NOMO-1 treated with DMSO at 0.1 percent for 48 hours (cell line): ENCODE data around the gene KRTAP10-11.

ENCODE experiments used
- DNase-seq: peaks from one replicate; lab custom pipeline; 2025; ENCODE audit not compliant: unreplicated experiment; lab: John Stamatoyannopoulos, UW

The KRTAP10-11 gene

DNA sequence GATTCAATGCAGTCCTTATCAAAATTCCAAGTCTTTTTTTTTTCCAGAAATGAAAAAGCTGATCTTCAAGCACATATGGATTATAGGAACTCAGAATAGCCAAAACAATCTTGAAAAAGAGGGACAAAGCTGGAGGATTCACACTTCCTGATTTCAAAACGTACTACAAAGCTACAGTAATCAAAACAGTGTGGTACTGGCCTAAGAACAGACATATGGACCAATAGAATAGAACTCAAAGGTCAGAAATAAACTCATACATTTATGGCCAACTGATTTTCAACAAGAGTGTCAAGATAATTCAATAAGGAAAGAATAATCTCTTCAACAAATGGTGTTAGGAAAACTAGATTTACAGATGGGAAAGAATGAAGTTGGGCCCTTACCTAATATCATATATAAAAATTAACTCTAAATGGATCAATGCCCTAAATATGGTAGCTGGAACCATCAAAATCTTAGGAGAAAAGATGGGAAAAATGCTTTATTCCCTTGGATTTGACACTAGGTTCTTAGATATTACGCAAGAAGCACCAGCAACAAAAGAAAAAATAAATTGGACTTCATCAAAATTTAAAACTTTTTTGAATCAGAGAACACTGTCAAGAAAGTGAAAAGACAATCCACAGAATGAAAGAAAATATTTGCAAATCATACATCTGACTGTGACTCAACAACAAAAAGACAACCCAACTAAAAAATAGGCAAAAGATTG is 46.7 kb downstream of the KRTAP10-11 start:
- DNase-seq: no peak

DNA sequence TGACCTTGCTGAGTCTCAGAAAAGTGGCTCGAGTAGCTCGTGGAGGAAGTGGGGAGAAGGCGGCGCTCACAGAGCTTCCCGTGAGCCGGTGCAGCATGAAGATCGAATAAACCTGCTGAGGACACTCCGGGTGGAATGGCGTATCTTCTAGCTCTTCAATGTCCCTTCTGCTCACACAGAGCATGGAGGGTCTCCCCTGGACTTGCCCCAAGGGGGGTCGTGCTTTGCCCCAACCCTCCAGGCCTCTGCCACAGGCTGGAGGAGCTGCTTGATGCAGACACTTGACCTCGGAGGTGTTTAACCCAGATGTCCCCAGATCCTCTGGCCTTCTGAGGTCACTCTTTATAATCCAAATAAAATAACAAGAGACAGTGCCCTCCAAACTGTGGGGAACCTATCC is 48.6 kb downstream of the KRTAP10-11 start:
- DNase-seq: no peak

DNA sequence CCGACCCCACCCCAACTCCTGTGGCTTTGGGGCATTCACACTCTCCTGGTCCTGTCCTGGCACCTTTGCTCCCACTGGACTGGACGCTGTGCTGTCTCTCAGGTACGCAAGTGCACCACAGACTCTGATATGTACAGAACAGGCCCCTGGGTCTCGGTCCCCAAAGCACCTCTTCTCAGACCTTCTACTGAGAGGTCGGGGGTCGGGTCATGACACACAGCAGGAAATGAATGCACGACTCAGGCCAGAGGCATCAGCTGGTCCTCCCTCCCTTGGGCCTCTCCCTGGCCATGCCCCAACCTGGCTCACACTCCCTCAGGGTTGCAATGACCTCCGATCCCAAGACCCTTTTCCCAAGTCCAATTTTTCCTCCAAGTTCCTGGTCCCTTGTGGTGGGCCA is 49.0 kb downstream of the KRTAP10-11 start:
- no peak for DNase-seq

DNA sequence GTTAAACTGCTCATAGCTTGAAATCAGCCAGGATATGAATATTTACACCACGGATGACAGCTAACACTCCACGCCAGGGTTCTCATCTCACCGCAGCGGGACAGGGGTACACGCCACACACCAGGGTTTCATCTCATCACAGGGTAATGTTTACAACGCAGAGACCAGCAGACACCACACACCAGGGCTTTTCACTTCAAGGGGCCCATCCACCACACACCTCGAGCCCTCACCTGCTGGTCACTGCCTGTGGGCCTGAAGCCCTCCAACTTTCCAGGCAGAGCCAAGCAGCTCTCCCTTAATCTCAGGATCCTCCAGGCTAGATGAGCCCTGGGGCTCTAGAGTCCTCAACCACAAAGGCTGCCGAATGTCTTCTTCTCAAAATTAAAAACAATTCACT is 49.4 kb downstream of the KRTAP10-11 start:
- no peak for DNase-seq

DNA sequence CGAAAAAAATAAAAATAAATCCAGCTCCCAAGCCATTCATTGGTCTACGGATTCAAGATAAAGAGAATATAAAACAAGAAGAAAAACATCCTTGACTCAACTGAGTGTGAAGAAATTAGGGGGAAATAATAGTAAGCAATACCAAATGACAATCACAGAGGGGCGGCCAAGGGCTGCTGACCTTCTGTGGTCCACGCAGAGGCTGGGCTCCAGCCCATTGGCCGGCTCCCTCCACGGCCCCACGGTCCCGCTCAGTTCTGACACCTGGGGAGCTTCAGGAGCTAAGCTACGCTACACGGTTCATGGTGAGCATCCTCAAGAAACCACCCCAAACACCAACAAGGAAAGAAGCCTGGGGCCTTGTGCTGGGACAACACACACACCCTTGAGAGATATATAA is 50.4 kb downstream of the KRTAP10-11 start:
- DNase-seq: no peak
